ENCODE data around the gene TUBGCP2. TPM values are rescaled to one million over a fixed set of nuclear protein-coding genes. Genes with fewer than 3 reads are reported as not detected.

Gene TUBGCP2
- total RNA-seq, 1 experiment from 2014 or later = 35.4 TPM

DNA sequence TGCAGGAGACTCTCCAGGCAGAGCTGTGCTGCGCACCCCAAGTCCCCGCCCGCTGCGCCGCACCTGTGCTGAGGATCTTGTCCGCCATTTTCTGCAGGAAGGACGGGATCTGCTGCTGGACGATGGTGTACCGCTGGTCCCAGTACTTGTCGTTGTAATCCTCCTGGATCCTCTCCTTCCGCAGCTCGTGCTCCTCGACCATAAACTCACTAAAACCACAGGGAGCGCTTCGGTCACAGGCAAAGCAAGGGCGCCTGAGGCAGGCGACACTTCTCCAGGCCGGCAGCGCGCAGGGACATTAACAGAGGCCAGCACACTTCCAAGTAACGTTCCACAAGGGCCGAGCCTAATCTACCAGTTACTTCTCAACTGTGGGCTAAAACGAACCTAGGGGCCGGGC is 18.9 kb downstream of the TUBGCP2 start (continued):
- TF ChIP-seq ZNF274 (IDR thresholded peaks at IDR 0.05; ENCODE audit: low read depth, low read length) (no peak), CBX3 (IDR thresholded peaks at IDR 0.05; ENCODE audit: low read depth) (no peak)
- TF ChIP-seq, protein P1, sequence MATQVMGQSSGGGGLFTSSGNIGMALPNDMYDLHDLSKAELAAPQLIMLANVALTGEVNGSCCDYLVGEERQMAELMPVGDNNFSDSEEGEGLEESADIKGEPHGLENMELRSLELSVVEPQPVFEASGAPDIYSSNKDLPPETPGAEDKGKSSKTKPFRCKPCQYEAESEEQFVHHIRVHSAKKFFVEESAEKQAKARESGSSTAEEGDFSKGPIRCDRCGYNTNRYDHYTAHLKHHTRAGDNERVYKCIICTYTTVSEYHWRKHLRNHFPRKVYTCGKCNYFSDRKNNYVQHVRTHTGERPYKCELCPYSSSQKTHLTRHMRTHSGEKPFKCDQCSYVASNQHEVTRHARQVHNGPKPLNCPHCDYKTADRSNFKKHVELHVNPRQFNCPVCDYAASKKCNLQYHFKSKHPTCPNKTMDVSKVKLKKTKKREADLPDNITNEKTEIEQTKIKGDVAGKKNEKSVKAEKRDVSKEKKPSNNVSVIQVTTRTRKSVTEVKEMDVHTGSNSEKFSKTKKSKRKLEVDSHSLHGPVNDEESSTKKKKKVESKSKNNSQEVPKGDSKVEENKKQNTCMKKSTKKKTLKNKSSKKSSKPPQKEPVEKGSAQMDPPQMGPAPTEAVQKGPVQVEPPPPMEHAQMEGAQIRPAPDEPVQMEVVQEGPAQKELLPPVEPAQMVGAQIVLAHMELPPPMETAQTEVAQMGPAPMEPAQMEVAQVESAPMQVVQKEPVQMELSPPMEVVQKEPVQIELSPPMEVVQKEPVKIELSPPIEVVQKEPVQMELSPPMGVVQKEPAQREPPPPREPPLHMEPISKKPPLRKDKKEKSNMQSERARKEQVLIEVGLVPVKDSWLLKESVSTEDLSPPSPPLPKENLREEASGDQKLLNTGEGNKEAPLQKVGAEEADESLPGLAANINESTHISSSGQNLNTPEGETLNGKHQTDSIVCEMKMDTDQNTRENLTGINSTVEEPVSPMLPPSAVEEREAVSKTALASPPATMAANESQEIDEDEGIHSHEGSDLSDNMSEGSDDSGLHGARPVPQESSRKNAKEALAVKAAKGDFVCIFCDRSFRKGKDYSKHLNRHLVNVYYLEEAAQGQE (IDR thresholded peaks at IDR 0.05; ENCODE audit: low read depth) = no peak
- TF ChIP-seq, protein P2, sequence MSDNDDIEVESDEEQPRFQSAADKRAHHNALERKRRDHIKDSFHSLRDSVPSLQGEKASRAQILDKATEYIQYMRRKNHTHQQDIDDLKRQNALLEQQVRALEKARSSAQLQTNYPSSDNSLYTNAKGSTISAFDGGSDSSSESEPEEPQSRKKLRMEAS (IDR thresholded peaks at IDR 0.05) = no peak

DNA sequence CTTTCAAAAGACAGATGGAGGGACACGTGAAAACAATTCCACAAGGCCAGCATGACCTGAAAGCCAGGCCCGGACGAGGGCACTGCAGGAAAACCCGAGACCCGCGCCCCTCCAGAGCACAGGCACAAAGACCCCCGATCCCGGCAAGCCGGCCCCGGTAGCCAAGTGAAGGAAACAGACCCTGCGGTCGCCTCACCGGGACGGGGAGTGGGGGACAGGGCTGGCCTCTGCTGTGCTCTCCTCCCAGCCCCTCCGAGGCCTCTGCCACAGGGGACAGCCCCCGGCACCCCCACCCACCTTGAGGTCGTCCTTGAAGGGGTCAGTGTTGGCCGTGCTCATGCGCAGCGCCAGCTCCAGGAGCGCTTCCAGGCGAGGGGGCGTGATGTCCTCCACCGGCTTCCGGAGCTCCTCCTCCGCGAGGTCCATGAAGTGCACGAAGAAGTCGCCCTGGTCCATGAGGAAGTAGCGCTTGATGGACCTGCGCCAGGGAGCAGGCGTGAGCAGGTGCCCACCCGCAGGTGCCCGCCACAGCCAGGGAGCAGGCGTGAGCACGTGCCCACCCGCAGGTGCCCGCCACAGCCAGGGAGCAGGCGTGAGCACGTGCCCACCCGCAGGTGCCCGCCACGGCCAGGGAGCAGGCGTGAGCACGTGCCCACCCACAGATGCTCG is 20.7 kb downstream of the TUBGCP2 start:
- Histone ChIP-seq H3K9me3 (ENCODE audit: control insufficient read depth in 1 of 2, insufficient read depth in 1 of 2, low read depth in 1 of 2, low read length in 2 of 2) (no peaks in the 10 kb centered on the region), H3K4me1 (ENCODE audit: control insufficient read depth in 1 of 2, insufficient read depth in 2 of 2, low read length in 2 of 2) (no peaks in the 10 kb centered on the region), H2AFZ (ENCODE audit: low read depth, low read length, poor library complexity, severe bottlenecking) (no peak overlapping the region), H4K20me1 (ENCODE audit: insufficient read depth) (no peaks in the 10 kb centered on the region), H3K79me2 (ENCODE audit: insufficient read depth, low read length) (no peaks in the 10 kb centered on the region), H3K4me2 (ENCODE audit: low read length) (no peak overlapping the region), H3K27me3 (ENCODE audit: insufficient read depth, low read length) (no peaks in the 10 kb centered on the region), H3K27ac (ENCODE audit: low read depth, low read length) (no peak overlapping the region), H3K9me2 (ENCODE audit: insufficient read depth) (no peaks in the 10 kb centered on the region), H3K36me3 (ENCODE audit: control insufficient read depth in 1 of 2, insufficient read depth in 2 of 2, low read length in 2 of 2) (no peaks in the 10 kb centered on the region), H3K4me3 (replicated peaks in 1 of 2; ENCODE audit: low read depth in 1 of 2, low read length in 2 of 2) (no peak overlapping the region), H3K9ac (ENCODE audit: low read length) (no peak overlapping the region)
- ATAC-seq (no peak), DNase-seq (ENCODE audit: low read depth, low spot score) (no peak)
- CTCF ChIA-PET = no interaction called here
- intact Hi-C loops (cut with micrococcal nuclease) = no loop called here
- no peak for TF ChIP-seq POLR2AphosphoS5 (IDR thresholded peaks at IDR 0.05; ENCODE audit: low read depth, low read length)
- no peak for TF ChIP-seq ZFX (IDR thresholded peaks at IDR 0.05)
- no peak for TF ChIP-seq EGR1 (IDR thresholded peaks at IDR 0.05; ENCODE audit: low read depth)
- TF ChIP-seq, protein P3, sequence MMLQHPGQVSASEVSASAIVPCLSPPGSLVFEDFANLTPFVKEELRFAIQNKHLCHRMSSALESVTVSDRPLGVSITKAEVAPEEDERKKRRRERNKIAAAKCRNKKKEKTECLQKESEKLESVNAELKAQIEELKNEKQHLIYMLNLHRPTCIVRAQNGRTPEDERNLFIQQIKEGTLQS (IDR thresholded peaks at IDR 0.05) = no peak
- BruUV-seq (replicated peaks) = no TSS peak
- RAD21 ChIA-PET (ENCODE audit: low non-redundant PET in 1 of 2, low total read pairs in 2 of 2, uncharacterized antibody in 2 of 2, unreplicated experiment in 2 of 2) = no interaction called here
- POLR2A ChIA-PET = no interaction called here
